NCI-H187 treated with DMSO at 0.1 percent for 48 hours (cell line): ENCODE results near the gene F5.
"Not testable (repeated sequence)": the region's sequence is repeated elsewhere in the genome, so short reads cannot be mapped to it uniquely, and the experiment has no call there.

Experiments used
- DNase-seq: peaks from one replicate; lab custom pipeline; 2025; lab: John Stamatoyannopoulos, UW

The F5 gene

DNA sequence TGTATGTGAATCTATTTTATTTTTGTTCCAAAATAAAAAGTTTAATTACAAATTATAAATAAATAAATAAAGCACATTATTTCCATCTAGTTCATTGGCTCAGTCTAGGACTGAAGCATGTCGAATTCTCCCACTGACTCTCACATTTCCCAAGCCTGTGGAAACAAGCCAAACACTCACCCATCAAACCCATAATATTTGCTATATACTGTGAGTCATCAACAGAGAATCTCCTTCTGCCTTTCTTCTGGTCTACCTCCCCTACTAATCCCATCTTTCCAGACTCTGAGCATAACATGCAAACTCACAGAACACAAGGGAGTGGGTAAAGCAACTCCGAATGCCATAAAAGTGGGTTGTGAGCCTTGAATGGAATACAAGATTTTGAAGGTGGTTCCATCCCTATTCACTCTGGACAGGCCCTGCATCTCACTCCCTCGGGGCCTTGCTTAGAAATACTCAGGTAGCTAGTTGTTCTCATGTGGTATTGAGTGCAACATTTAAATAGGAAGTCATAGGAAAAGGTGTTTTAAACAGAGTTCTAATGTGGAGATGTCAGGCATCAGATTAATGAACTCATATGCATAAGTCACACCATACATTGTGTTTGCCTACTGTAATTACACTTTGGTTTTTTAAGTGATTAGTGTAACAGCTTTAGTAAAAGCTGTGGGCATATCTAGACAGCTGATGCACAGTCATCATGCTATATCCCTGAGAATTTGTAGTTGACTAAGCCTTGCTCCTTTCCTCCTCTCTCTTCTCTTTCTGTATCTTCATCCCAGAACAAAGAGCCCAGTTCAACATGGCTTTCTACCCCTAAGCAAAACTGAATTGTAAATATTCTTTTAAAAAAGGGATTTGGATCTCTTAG is 47.0 kb downstream of the F5 start:
- DNase-seq = no peak

- no peak for DNase-seq
Measured at GRCh38 chr1:169534653-169535052, 51.6 kb downstream of the F5 start.

DNA sequence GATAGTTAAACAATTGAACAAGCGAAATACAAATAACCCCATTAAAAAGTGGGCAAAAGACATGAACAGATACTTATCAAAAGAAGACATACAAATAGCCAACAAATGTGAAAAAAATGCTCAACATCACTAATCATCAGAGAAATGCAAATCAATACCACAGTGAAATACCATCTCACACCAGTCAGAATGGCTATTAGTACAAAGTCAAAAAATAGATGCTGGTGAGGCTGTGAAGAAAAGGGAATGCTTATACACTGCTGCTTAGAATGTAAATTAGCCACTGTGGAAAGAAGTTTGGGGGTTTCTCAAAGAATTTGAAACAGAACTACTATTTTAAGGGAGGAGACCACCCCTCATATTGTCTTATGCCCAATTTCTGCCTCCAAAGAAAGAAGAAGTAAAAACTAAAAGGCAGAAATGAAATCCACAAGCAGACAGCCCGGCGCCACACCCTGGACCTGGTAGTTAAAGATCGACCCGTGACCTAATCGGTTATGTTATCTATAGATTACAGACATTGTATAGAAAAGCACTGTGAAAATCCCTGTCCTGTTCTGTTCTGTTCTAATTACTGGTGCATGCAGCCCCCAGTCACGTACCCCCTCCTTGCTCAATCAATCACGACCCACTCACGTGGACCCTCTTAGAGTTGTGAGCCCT is 52.6 kb downstream of the F5 start:
- not testable (repeated sequence) for DNase-seq

DNA sequence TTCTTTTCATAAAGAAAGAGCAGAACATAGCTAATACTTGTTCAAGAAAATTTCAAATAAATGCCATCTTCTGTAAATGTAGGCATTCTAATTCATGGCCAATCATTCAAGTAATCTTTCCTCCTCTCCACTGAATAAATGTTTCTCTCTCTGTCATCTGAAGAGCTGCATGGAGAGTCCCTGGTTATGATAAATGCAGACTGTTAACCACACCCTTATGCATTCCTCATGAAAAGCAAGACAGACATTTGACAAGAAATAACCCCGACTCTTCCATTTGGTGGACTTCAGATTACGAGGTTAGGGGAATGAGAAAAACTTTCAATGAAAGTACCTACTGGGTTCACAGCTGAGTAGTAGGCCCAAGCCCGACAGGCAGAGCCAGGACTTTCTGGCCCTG is 55.8 kb downstream of the F5 start:
- DNase-seq = no peak

DNA sequence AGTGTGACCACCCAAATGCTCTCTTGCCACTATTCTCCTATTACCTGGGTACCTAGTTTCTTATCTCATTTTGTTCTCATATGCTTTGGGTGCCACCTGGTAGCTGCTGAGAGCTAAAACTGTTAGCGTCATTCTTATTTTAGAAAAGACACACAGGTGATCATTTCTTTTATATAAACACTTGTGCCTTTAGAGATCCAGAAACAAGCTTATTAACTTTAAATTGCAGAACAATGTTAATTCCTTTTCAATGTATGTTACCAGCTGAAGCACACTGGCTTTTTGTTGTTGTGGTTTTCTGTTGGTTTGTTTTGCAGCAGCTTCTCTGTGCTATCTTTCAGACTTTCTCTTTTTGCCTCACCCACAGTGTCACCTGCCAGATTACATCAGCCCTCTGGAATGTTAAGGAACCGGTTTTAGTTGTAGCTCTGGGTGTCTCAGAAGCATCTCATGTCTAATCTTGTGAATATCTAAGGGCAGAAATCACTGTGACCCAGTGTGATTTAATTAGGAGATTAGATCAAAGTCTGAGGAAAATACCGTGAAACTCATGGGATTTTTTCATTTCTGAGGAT is 57.1 kb downstream of the F5 start:
- DNase-seq = no peak

DNA sequence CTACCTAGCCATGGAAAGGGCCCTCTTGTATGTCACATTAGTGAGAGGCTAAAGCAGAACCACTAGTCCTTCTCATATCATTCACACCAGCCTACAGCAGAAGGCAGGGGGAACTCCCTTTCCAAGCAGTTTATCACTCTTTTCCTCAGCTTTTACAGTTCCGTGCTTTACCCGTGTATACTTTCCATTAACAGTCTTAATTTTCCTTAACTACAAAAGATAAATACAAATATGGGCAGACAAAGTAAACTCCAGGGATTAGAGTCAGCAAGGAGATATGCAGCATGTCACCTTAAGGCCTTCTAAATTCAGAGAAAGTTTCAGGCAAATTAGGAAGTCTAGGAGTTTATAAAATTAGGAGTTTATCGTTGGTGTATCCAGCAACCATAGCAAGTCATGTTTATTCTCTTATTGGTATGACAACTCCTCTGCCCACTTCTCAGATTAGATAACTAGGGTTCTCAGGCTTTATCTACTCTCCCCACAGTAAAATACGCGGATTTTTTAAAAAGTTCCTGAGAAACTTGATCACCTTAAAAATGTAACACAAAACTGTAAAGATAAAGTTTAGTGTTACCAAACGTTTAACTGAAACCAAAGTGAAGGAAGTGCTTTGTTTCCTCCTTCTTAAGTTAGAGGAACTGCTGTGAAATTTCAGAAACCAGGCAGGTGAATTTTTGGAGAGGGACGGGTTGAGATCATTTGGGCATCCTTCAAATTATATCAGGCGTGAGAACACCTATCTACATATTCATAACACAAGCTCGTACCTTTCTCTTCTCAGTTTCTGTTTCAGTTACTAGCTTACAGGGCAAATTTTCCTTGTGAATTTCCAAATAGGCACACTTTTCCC is 57.8 kb downstream of the F5 start:
- no peak for DNase-seq

DNA sequence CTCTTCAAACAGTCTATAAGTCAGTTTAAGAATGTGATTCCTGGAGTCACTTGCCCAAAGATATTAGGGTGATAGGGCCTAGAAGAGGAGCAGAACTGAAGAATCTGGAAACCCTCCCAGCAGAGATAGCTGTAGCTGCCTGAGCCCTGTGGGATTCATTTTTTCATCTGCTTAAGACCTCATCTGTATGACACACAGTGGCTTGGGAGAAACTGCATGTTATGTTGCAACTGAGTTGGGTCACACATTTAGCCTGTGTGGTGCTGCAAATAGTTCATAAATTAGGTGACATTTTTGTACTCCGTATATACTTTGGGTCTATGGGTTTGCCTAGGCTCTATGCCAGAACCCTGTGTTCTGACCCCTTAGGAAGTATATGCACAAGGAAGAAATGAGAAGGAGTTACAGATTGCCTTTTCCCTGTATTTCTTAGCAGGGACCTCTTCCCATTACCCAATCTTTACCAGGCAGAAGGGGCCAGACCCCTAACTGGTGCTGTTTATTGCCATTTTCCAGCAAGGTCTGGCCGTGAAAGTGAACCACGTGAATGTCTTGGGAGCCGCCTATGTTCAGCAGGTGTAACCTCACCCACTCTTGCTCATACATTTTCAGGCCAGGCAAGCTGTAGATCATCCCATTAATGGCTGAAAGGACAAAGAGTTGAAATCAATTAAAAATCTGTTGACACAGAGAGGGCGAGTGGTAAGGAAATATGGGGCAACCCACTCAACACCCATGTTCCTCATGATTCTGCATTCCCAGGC is 58.6 kb downstream of the F5 start:
- no peak for DNase-seq

DNA sequence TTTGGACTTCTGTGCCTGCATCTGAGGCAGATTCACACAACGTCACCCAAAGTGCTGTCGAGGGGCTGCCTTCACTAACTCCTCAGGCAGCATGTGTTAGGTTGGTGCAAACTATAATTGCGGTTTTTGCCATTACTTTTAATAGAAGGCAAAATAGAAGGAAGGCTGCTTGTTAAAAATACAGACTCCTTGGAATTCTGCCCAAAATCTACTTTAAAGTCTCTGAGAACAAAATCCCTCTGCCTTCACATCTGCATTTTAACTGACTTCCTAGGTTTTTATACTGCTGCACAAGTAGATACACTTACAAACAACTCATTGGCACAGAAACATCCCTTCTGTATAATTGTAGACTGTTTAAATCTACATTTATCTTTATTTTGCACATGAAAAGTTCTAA is 59.3 kb downstream of the F5 start:
- DNase-seq = no peak

GRCh38 chr1:169526120-169526832 is 60.0 kb downstream of the F5 start:
- no peak for DNase-seq

- no peak for DNase-seq
Measured at GRCh38 chr1:169525391-169525790, 60.9 kb downstream of the F5 start.

DNA sequence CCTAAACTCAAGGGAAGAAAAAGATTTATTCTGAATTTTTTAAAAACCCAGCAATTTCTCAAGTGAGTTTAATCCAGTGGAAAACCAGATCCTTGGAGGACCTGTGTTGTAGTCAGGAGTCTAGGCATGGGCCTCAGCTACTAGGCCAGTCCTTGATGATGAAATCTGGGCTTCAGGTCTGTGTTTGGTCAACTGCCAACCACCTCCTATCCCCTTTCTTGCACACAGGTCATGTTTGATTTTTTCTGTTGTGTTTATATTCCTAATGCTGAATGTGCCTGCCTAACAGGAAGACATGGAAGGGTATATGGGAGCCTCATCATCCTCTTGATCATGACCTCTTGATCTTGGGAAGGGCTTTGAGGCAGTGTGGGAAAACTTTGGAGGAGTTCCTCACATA is 62.4 kb downstream of the F5 start:
- no peak for DNase-seq

GRCh38 chr1:169521226-169521625 is 65.1 kb downstream of the F5 start:
- no peak for DNase-seq

DNA sequence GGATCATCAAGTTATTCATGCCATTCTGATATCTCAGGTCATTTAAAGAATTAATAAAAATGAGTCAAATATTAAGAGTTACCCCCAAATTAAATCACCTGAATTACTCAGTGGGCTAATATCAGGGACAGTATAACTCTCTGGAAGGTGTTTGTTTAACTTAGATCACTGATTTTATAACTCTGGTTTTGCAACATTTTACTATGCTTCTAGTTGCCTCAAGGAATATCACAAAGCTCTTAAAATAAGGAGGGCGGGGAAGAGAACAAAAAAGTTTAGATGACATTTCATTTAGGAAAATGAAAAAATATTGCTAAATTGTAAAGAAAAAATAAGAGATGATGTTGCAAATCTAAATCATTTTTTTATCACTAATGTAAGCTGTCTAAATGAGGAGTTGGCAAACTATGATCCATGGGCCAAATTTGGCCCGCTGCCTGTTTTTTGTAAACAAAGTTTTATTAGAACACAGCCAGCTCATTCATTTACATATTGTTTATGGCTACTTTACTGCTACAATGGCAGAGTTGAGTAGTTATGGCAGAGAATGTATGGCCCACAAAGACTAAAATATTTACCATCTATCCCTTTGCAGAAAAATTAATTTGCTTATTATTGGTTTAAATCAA is 68.6 kb downstream of the F5 start:
- no peak for DNase-seq

DNA sequence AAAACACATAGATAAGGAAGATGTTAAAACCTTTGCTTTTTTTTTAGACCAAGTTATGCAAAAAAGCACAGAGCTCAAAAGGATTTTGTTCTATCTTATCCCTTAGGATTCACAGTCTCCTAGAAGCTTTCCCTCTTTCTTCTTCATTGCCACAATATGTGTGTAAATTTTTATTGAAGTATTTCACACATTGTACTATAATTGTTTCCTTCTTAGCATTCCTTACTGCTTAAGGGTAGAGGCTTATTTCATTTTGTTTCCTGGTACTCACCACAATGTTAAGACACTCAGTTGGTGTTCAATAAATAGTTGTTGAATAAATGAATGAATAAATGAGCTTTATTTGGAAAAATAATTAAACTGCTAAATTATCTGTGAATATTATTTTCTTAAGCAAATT is 70.6 kb downstream of the F5 start:
- no peak for DNase-seq

DNA sequence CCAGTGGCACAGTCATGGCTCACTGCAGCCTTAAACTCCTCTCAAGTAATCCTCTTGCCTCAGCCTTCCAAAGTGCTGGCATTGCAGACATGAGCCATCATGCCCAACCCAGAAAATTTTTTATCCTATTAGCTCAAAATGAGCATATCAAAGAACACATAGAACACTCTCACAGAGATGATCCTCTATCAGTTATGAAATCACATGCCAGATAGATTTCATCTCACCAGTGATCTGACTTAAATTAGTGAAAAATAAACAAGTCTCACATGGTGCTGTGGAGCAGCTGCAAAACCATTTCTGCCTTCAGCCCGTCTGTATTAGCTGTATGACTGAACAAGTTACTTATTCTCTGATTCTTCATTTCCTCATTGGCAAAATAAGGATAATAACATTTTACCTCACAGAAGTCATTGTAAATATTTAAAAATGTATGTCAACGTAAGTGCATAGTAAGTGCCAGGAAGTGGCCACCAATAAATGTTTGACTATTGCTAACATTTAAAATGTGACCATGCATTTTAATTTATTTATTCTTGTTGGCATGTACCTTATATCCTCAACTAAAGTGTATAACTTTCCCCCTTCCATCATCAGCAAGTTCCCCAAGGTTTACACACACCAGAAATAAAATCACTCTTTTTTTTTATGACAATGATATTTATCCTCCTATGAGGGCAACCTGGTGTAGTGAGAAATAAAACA is 71.6 kb downstream of the F5 start:
- no peak for DNase-seq

DNA sequence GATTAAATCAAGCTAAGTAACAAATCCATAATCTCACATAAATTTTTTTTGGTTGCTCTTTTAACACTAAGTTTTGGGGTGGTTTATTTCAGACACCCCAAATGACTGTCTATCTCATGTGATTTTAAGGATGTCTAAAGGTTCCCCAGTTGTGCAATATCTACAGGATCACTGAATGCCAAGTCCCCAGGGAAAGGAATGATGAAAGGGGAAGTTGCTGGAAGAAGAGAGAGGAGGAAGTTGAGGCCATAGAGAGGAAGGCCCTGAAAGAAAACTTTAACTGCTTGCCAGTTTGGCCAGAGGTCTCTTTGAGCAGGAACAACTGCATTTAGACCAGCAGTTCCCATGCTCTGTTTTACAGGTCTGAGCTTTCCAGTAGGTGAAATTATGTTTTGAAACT is 73.1 kb downstream of the F5 start:
- no peak for DNase-seq

DNA sequence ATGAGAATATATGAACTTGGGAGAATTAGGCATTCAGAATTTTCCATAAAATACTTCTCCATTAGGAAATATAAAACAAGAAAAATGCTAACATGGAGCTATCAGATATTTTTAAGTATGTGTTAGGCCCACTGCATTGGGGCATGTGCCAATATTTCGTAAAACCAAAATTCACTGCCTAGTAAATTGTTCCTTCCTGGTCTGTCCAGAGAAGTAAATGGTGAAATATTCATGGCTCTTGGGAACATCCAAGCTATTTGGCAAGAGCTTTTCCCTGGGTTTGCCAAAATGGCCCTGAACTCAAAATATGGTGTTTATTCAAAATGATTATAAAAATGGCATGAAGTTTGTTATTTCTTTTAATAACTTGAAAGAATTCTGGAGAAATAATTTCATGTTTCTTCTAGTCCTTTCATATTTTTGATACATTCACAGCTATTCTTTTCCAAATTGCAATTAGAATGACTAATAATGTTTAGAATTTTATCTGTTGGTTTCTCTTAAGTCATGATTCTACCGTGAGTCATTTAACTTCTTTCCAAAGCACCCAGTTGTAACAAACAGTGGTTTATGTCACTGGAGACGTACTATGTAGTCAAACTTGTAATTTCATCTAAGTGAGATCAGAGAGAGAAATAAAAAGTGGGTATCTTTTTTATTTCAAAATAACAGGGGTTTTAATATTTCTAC is 74.8 kb downstream of the F5 start:
- DNase-seq = no peak

- DNase-seq = no peak
Measured at GRCh38 chr1:169510060-169510459, 76.2 kb downstream of the F5 start.

GRCh38 chr1:169509354-169509753 is 76.9 kb downstream of the F5 start:
- DNase-seq = no peak
